ENCODE data around the gene ATP10A.
"Not testable (repeated sequence)": the region's sequence is repeated elsewhere in the genome, so short reads cannot be mapped to it uniquely, and the experiment has no call there.

- TF ChIP-seq CTCF (IDR thresholded peaks at IDR 0.05; ENCODE audit: poor library complexity); EZH2phosphoT487 (IDR thresholded peaks at IDR 0.05; ENCODE audit: low read depth, severe bottlenecking, unreplicated experiment); EZH2 (IDR thresholded peaks at IDR 0.05; ENCODE audit: borderline replicate concordance): not testable (repeated sequence)
Measured at GRCh38 chr15:25640959-25641358, 222.2 kb downstream of the ATP10A start.
